HepG2 (cell line): ENCODE measurements around the gene USP7. TPM values are rescaled to one million over a fixed set of nuclear protein-coding genes. Genes with fewer than 3 reads are reported as not detected.

Experiments
- E2F2 ChIP-seq: sonication (generic); formaldehyde crosslinking; IDR thresholded peaks from 2 replicates; pipeline ENCODE4 v1.4.0; 2020; ENCODE audit warnings: missing genetic modification reagents, borderline replicate concordance
- FOXA1 ChIP-seq, 2 experiments: fragments of 450-650 bp in 1 of 2; sonication (generic) in 1 of 2; formaldehyde crosslinking in 1 of 2; IDR thresholded peaks; 2 replicates each; pipeline versions ENCODE4 v1.4.0 to v1.6.1; 2016 to 2020; ENCODE audit warnings: missing genetic modification reagents in 1 of 2
- KAT7 ChIP-seq: IDR thresholded peaks from 2 replicates; pipeline ENCODE4 v1.6.1; 2018; ENCODE audit warnings: borderline replicate concordance, missing compliant biosample characterization
- KDM5B ChIP-seq: sonication (generic); formaldehyde crosslinking; IDR thresholded peaks from 2 replicates; pipeline ENCODE4 v1.4.0; 2020; ENCODE audit warnings: missing genetic modification reagents, mild to moderate bottlenecking, borderline replicate concordance
- PAWR ChIP-seq: sonication (generic); formaldehyde crosslinking; IDR thresholded peaks from 2 replicates; pipeline ENCODE4 v1.4.0; 2020; ENCODE audit warnings: missing genetic modification reagents, mild to moderate bottlenecking, borderline replicate concordance
- PRDM4 ChIP-seq: sonication (generic); formaldehyde crosslinking; IDR thresholded peaks from 2 replicates; pipeline ENCODE4 v1.9.0; 2021; ENCODE audit warnings: missing genetic modification reagents, borderline replicate concordance
- RELA ChIP-seq: sonication (generic); formaldehyde crosslinking; IDR thresholded peaks from 2 replicates; pipeline ENCODE4 v1.4.0; 2020; ENCODE audit warnings: missing genetic modification reagents
- RERE ChIP-seq: IDR thresholded peaks from 2 replicates; pipeline ENCODE4 v1.6.1; 2016; ENCODE audit warnings: low read depth, missing genetic modification reagents, missing compliant biosample characterization
- RNF2 ChIP-seq: fragments of 450-650 bp; conservative IDR thresholded peaks from 2 replicates; pipeline ENCODE4 v1.6.1; 2016; ENCODE audit warnings: low read depth
- SMYD3 ChIP-seq: sonication (generic); formaldehyde crosslinking; IDR thresholded peaks from 2 replicates; pipeline ENCODE4 v1.8.1; 2023; ENCODE audit warnings: mild to moderate bottlenecking, missing genetic modification reagents
- THAP8 ChIP-seq: sonication (generic); formaldehyde crosslinking; IDR thresholded peaks from 2 replicates; pipeline ENCODE4 v1.5.1; 2020; ENCODE audit warnings: missing genetic modification reagents, mild to moderate bottlenecking, borderline replicate concordance
- ZC3H13 ChIP-seq: sonication (generic); formaldehyde crosslinking; IDR thresholded peaks from 2 replicates; pipeline ENCODE4 v1.8.1; 2023; ENCODE audit warnings: mild to moderate bottlenecking, missing genetic modification reagents, moderate library complexity
- ZFP36L2 ChIP-seq: sonication (generic); formaldehyde crosslinking; IDR thresholded peaks from 2 replicates; pipeline ENCODE4 v1.4.0; 2020; ENCODE audit warnings: missing genetic modification reagents
- ZNF280B ChIP-seq: sonication (generic); formaldehyde crosslinking; IDR thresholded peaks from 2 replicates; pipeline ENCODE4 v1.5.0; 2020; ENCODE audit warnings: missing genetic modification reagents, mild to moderate bottlenecking, borderline replicate concordance
- ZNF34 ChIP-seq: sonication (generic); formaldehyde crosslinking; IDR thresholded peaks from 2 replicates; pipeline ENCODE4 v1.4.0; 2020; ENCODE audit warnings: mild to moderate bottlenecking, missing genetic modification reagents, borderline replicate concordance
- ZSCAN25 ChIP-seq: sonication (generic); formaldehyde crosslinking; IDR thresholded peaks from 2 replicates; pipeline ENCODE4 v1.8.0; 2022; ENCODE audit warnings: mild to moderate bottlenecking, missing genetic modification reagents
- polyA plus RNA-seq, 8 experiments: library from polyadenylated mRNA; depleted of rRNA in 3 of 8; stranded (reverse) in 7 of 8; unstranded in 1 of 8; fragments of >200 nt; fragmentation: Illumina TruSeq in 4 of 8; extraction: Trizol in 4 of 8; gene quantifications; 2 replicates each; pipeline versions ENCODE4 v1.2.1 to v1.2.3, GENCODE V29; 2011 to 2016; ENCODE audit warnings: low read depth in 4 of 8, missing spikeins in 1 of 8, mixed read lengths in 1 of 8; ENCODE audit not compliant: insufficient read depth in 1 of 8
- total RNA-seq, 5 experiments: library from RNA; depleted of rRNA; stranded (reverse); fragments of >200 nt; fragmentation: Illumina TruSeq; extraction: Trizol; gene quantifications; 2 replicates each; pipeline ENCODE4 v1.2.3, GENCODE V29; 2016; ENCODE audit warnings: low read depth in 1 of 5

The USP7 gene
- total and polyA plus RNA-seq, 2 of the 13 experiments (the other 11 are each of a cell fraction or from before 2014, with no cell fraction given): 52.5 to 173 TPM

- no peak for TF ChIP-seq ZNF280B
- no peak for TF ChIP-seq E2F2 (CRISPR knock-in tag)
- peak; percentile 58; the same call in 1 of the 2 replicates for TF ChIP-seq RERE
- TF ChIP-seq ZNF34 (CRISPR knock-in tag): no peak
- TF ChIP-seq PRDM4: no peak; the same call in 1 of the 2 replicates
- no peak; the same call in none of the 2 replicates for TF ChIP-seq KAT7 (CRISPR knock-in tag)
- TF ChIP-seq RNF2: no peak
- peak; percentile 95 for TF ChIP-seq RELA
- TF ChIP-seq KDM5B (CRISPR knock-in tag): peak; percentile 79
- TF ChIP-seq ZFP36L2 (CRISPR knock-in tag): no peak
- no peak for TF ChIP-seq THAP8 (CRISPR knock-in tag)
- TF ChIP-seq ZC3H13 (CRISPR knock-in tag): peak; percentile 80
- TF ChIP-seq PAWR: no peak
- no peak for TF ChIP-seq FOXA1 (IDR thresholded peaks at IDR 0.05)
- peak; percentile 80 for TF ChIP-seq FOXA1 (CRISPR knock-in tag; IDR thresholded peaks at IDR 0.05)
- TF ChIP-seq SMYD3 (CRISPR knock-in tag): no peak
- peak; percentile 66; the same call in 1 of the 2 replicates for TF ChIP-seq ZSCAN25 (CRISPR knock-in tag)
These were observed 103.5 kb downstream of the USP7 start (continued) for GRCh38 chr16:8859913-8860881.
